Caco-2 (cell line): ENCODE data around the gene LDB2. TPM values are rescaled to one million over a fixed set of nuclear protein-coding genes. Genes with fewer than 3 reads are reported as not detected.

Source experiments
- BruUV-seq: library from RNA; stranded (reverse); fragments of 400-500 nt; replicated peaks from 2 replicates; lab custom pipeline; 2021; lab: Mats Ljungman, UMichigan
- CTCF ChIA-PET: fragments of 300-600 bp; sonication (Branson Sonifier 250); formaldehyde crosslinking; loops from one replicate; lab custom pipeline; 2022; ENCODE audit warnings: antibody characterized with exemption; lab: Charles Lee
- POLR2A ChIA-PET: fragments of 300-600 bp; sonication (Branson Sonifier 250); formaldehyde crosslinking; loops from one replicate; lab custom pipeline; 2022; ENCODE audit warnings: antibody characterized with exemption; lab: Charles Lee
- DNase-seq, 2 experiments: peaks; one replicate each; pipeline versions ENCODE4 v3.0.0 to v3.0.0-alpha.2; 2020 to 2022
- H3K27me3 ChIP-seq: replicated peaks from 2 replicates; pipeline ENCODE4 v1.6.0; 2011; ENCODE audit warnings: low read length; ENCODE audit not compliant: control insufficient read depth, insufficient read depth
- H3K36me3 ChIP-seq: 2 replicates; pipeline ENCODE4 v1.5.1; 2011; ENCODE audit warnings: low read length; ENCODE audit not compliant: control insufficient read depth, insufficient read depth
- H3K4me1 ChIP-seq: fragments of 250-450 bp; sonication (Bioruptor Pico); 2 replicates; pipeline ENCODE4 v1.5.1; 2020; ENCODE audit warnings: mild to moderate bottlenecking
- H3K4me3 ChIP-seq: 2 replicates; pipeline ENCODE4 v1.5.1; 2011; ENCODE audit warnings: low read depth, mild to moderate bottlenecking, control low read depth, low read length
- H3K9me3 ChIP-seq: fragments of 250-450 bp; sonication (Bioruptor Pico); 2 replicates; pipeline ENCODE4 v1.5.1; 2020; ENCODE audit warnings: mild to moderate bottlenecking, moderate library complexity
- H3K27ac Mint-ChIP-seq: one replicate; pipeline ENCODE4 v1.8.0; 2022; ENCODE audit warnings: mixed read lengths; ENCODE audit not compliant: unreplicated experiment
- H3K27me3 Mint-ChIP-seq: one replicate; pipeline ENCODE4 v1.8.0; 2022; ENCODE audit warnings: mixed read lengths; ENCODE audit not compliant: insufficient read depth, unreplicated experiment
- H3K36me3 Mint-ChIP-seq: one replicate; pipeline ENCODE4 v1.8.0; 2022; ENCODE audit warnings: mild to moderate bottlenecking, mixed read lengths; ENCODE audit not compliant: insufficient read depth, unreplicated experiment
- H3K4me1 Mint-ChIP-seq: one replicate; pipeline ENCODE4 v1.8.0; 2022; ENCODE audit warnings: low read depth, mixed read lengths; ENCODE audit not compliant: unreplicated experiment
- H3K4me3 Mint-ChIP-seq: one replicate; pipeline ENCODE4 v1.8.0; 2022; ENCODE audit warnings: mild to moderate bottlenecking, moderate library complexity, mixed read lengths; ENCODE audit not compliant: unreplicated experiment
- H3K9me3 Mint-ChIP-seq: one replicate; pipeline ENCODE4 v1.8.0; 2022; ENCODE audit warnings: mixed read lengths; ENCODE audit not compliant: unreplicated experiment
- intact Hi-C: fragments of 100-400 bp; cut with micrococcal nuclease; formaldehyde crosslinking; loops from one replicate; pipeline ENCODE4 v1.10.0; 2022; ENCODE audit not compliant: unreplicated experiment
- total RNA-seq: library from RNA; stranded (reverse); gene quantifications from 2 replicates; pipeline ENCODE4 v1.2.3, GENCODE V29; 2022
- TF ChIP-seq, protein P1 (sequence below), 2 experiments: fragments of 200-600 bp in 1 of 2; IDR thresholded peaks; 1 replicate in 1 of 2; 2 replicates in 1 of 2; pipeline versions ENCODE4 v1.5.1 to v1.8.0; 2011 to 2022; ENCODE audit warnings: antibody characterized with exemption in 1 of 2, control low read depth in 1 of 2, inconsistent platforms in 1 of 2, low read depth in 1 of 2, low read length in 1 of 2, mild to moderate bottlenecking in 1 of 2, moderate library complexity in 1 of 2; ENCODE audit not compliant: insufficient read depth in 1 of 2, severe bottlenecking in 1 of 2, unreplicated experiment in 1 of 2

LDB2 gene
- total RNA-seq, 1 experiment from 2014 or later: not detected

DNA sequence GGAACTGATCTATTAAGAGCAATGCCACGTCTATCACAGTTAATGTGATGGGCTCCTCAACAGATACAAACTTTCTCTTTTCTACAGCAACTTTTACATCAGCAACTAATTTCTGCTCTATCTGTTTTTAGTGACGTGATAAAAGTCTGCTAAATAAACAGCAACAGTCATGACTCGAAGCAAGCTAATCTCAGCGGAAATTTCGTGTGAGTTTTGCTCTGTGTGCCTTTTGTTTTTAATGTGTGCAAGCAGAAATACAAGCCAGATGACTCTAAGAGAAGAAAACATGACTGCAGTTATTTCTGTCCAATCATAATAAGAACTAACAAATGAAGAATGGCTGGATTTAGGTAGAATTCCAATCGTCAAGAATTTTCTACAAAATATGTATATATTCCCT is 214.3 kb downstream of the LDB2 start:
- Histone ChIP-seq H3K27me3 (no peaks in the 10 kb centered on the region), H3K4me3 (no peak overlapping the region), H3K4me1 (no peaks in the 10 kb centered on the region), H3K9me3 (no peaks in the 10 kb centered on the region), H3K36me3 (no peaks in the 10 kb centered on the region)
- no peaks in the 10 kb centered on the region for H3K36me3 Mint-ChIP-seq
- H3K9me3 Mint-ChIP-seq: no peaks in the 10 kb centered on the region
- POLR2A ChIA-PET: no interaction called here
- intact Hi-C loops: no loop called here
- TF ChIP-seq, protein P1, sequence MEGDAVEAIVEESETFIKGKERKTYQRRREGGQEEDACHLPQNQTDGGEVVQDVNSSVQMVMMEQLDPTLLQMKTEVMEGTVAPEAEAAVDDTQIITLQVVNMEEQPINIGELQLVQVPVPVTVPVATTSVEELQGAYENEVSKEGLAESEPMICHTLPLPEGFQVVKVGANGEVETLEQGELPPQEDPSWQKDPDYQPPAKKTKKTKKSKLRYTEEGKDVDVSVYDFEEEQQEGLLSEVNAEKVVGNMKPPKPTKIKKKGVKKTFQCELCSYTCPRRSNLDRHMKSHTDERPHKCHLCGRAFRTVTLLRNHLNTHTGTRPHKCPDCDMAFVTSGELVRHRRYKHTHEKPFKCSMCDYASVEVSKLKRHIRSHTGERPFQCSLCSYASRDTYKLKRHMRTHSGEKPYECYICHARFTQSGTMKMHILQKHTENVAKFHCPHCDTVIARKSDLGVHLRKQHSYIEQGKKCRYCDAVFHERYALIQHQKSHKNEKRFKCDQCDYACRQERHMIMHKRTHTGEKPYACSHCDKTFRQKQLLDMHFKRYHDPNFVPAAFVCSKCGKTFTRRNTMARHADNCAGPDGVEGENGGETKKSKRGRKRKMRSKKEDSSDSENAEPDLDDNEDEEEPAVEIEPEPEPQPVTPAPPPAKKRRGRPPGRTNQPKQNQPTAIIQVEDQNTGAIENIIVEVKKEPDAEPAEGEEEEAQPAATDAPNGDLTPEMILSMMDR (IDR thresholded peaks at IDR 0.05; ENCODE audit: insufficient read depth in 1 of 2, low read depth in 1 of 2, low read length in 1 of 2, severe bottlenecking in 1 of 2, unreplicated experiment in 1 of 2): no peak
- H3K27me3 Mint-ChIP-seq: peaks cover 9% of the 10 kb centered on the region
- no peak overlapping the region for H3K27ac Mint-ChIP-seq
- DNase-seq: no peak
- BruUV-seq: no TSS peak
- CTCF ChIA-PET: no interaction called here
- H3K4me3 Mint-ChIP-seq: no peak overlapping the region
- no peaks in the 10 kb centered on the region for H3K4me1 Mint-ChIP-seq

DNA sequence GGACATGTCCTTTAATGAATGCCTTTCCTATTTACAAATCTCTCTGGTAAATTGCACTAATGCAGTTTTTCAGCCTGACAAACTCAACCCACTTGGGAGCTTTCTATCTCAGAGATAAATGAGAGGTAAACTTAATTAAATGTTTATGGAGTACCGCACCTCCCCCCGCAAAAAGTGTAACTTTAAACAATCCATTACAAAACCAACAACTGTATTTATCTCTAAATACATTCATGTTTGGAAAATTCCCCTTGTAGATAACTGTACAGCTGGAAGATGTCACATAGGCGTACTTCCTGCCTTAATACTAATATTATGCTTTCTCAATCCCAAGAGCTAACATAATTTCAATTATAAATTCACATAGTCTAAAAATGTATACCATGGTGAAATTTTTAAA is 215.5 kb downstream of the LDB2 start:
- TF ChIP-seq, protein P1 (IDR thresholded peaks at IDR 0.05; ENCODE audit: insufficient read depth in 1 of 2, low read depth in 1 of 2, low read length in 1 of 2, severe bottlenecking in 1 of 2, unreplicated experiment in 1 of 2): no peak
- intact Hi-C loops: no loop called here
- BruUV-seq: no TSS peak
- no peak overlapping the region for H3K4me3 ChIP-seq
- H3K27ac Mint-ChIP-seq: no peak overlapping the region
- no peak for DNase-seq
- ChIA-PET CTCF (no interaction called here), POLR2A (no interaction called here)
- no peak overlapping the region for H3K4me3 Mint-ChIP-seq
- peaks cover 9% of the 10 kb centered on the region for H3K27me3 Mint-ChIP-seq
- no peaks in the 10 kb centered on the region for H3K4me1 ChIP-seq
- no peaks in the 10 kb centered on the region for H3K27me3 ChIP-seq
- no peaks in the 10 kb centered on the region for H3K36me3 ChIP-seq
- H3K9me3 Mint-ChIP-seq: no peaks in the 10 kb centered on the region
- H3K36me3 Mint-ChIP-seq: no peaks in the 10 kb centered on the region
- no peaks in the 10 kb centered on the region for H3K9me3 ChIP-seq
- H3K4me1 Mint-ChIP-seq: no peaks in the 10 kb centered on the region

DNA sequence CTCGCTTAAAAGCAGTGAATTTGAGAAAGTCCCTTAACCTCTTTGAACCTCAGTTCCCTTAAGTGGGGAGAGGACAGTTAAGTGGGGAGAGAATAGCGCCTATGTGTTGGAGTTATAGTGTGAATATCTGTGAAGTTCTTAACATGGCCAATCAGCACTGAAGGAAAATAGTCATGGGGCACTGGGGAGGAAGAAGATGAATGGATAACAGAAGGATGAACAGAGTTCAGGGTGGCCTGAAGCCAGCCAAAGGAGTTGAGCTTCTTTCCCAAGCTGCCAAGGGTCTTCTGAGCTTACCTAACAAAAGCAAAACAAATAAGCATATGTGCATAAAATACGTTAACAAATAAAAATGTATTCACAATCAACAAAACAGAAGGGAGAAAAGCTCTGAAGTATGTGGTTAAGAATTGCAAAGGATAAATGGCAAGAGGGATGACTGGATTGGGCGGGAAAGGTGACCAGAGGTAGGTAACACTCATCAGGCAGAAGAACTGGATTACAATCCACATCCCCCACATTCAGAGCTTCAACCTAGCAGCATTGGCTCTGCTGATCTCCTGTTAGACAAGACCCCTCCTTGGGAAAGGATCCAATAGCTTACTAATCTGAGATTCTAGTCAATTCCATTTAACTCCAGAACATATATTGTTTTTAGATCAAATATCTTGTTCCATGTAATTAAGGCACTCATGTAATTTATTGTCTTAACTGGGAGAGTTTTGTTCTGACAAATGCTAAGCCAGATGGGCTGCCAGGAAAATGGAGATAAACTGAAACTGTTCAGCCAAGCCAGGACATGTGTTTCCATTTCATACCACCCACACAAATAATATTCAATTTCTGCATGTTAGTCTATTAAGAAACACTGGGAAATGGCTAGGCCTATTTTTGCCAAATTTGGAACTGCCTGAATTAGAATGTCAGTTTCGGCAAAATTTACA is 221.2 kb downstream of the LDB2 start:
- Mint-ChIP-seq H3K9me3 (no peaks in the 10 kb centered on the region), H3K27me3 (peaks cover 9% of the 10 kb centered on the region), H3K4me3 (no peak overlapping the region), H3K4me1 (no peaks in the 10 kb centered on the region), H3K27ac (no peak overlapping the region), H3K36me3 (no peaks in the 10 kb centered on the region)
- H3K27me3 ChIP-seq: no peaks in the 10 kb centered on the region
- ChIA-PET POLR2A (no interaction called here), CTCF (no interaction called here)
- TF ChIP-seq, protein P1 (IDR thresholded peaks at IDR 0.05; ENCODE audit: insufficient read depth in 1 of 2, low read depth in 1 of 2, low read length in 1 of 2, severe bottlenecking in 1 of 2, unreplicated experiment in 1 of 2): no peak
- DNase-seq: no peak
- no peak overlapping the region for H3K4me3 ChIP-seq
- H3K9me3 ChIP-seq: no peaks in the 10 kb centered on the region
- no TSS peak for BruUV-seq
- H3K4me1 ChIP-seq: no peaks in the 10 kb centered on the region
- intact Hi-C loops: no loop called here
- H3K36me3 ChIP-seq: no peaks in the 10 kb centered on the region
